Gastrocnemius medialis (tissue), 4 donors: ENCODE measurements around the gene NEDD4L. TPM values are rescaled to one million over a fixed set of nuclear protein-coding genes. Genes with fewer than 3 reads are reported as not detected.
A peak's percentile ranks its signal among the peaks of the same experiment; 100 is the strongest.

ENCODE experiments used
- ATAC-seq, 2 donors: fragments of 150-250 bp; one replicate each; pipeline ENCODE4 v1.9.1; 2016
- DNase-seq, 2 donors: peaks; one replicate each; pipeline ENCODE4 v3.0.0-alpha.2; 2019
- H3K27ac ChIP-seq, 4 donors: fragments of 200-600 bp; sonication (generic); 1 replicate in 1 of 4; 2 replicates in 3 of 4; pipeline ENCODE4 v1.5.1; 2016 to 2018; ENCODE audit warnings: mild to moderate bottlenecking in 2 of 4, moderate library complexity in 1 of 4
- H3K27me3 ChIP-seq, 3 donors: fragments of 200-600 bp; sonication (generic) in 2 of 3; 1 replicate in 1 of 3; 2 replicates in 2 of 3; pipeline versions ENCODE4 v1.5.1 to v1.6.0; 2016 to 2019; ENCODE audit warnings: mild to moderate bottlenecking in 1 of 3, moderate library complexity in 1 of 3
- H3K36me3 ChIP-seq, 2 donors: fragments of 200-600 bp; sonication (generic) in 1 of 2; one replicate each; pipeline ENCODE4 v1.5.1; 2017 to 2018
- H3K4me1 ChIP-seq, 2 donors: fragments of 200-600 bp; sonication (generic) in 1 of 2; one replicate each; pipeline ENCODE4 v1.5.1; 2016 to 2017; ENCODE audit warnings: mild to moderate bottlenecking in 2 of 2
- H3K4me3 ChIP-seq, 4 donors: fragments of 200-600 bp; sonication (generic) in 3 of 4; 1 replicate in 1 of 4; 2 replicates in 3 of 4; pipeline ENCODE4 v1.5.1; 2016 to 2019; ENCODE audit warnings: mild to moderate bottlenecking in 2 of 4
- H3K9me3 ChIP-seq, 3 donors: fragments of 200-600 bp; sonication (generic) in 2 of 3; 1 replicate in 1 of 3; 2 replicates in 2 of 3; pipeline ENCODE4 v1.5.1; 2016 to 2019
- POLR2A ChIP-seq, 2 donors: fragments of 450-650 bp; IDR thresholded peaks; one replicate each; pipeline ENCODE4 v1.6.1; 2017; ENCODE audit warnings: antibody characterized with exemption in 2 of 2, mild to moderate bottlenecking in 2 of 2, moderate library complexity in 2 of 2
- in situ Hi-C, 4 donors: fragments of 200-750 bp; cut with MboI; loops; one replicate each; pipeline versions ENCODE4 v1.15.0 to v1.8.0; 2017; ENCODE audit warnings: low sequenced_read_pairs in 4 of 4
- intact Hi-C: fragments of 100-400 bp; cut with DNase I; formaldehyde crosslinking; loops from one replicate; pipeline ENCODE4 v1.15.1; 2023; ENCODE audit warnings: low total_unique reads
- total RNA-seq, 4 donors: library from RNA; depleted of rRNA; stranded (reverse); fragments of >200 nt; gene quantifications; one replicate each; pipeline versions ENCODE4 v1.1.0 to v1.2.3, GENCODE V29; 2016
- TF ChIP-seq, protein P1 (sequence below), 5 experiments: fragments of 450-650 bp in 3 of 5; fragments of 200-600 bp in 2 of 5; sonication (generic) in 2 of 5; IDR thresholded peaks in 4 of 5; conservative IDR thresholded peaks in 1 of 5; 1 replicate in 4 of 5; 2 replicates in 1 of 5; pipeline ENCODE4 v1.5.1; 2016 to 2019; ENCODE audit warnings: antibody characterized with exemption in 5 of 5, mild to moderate bottlenecking in 3 of 5, moderate library complexity in 3 of 5

NEDD4L gene
- total RNA-seq, 4 donors from 2014 or later, result 27.4 to 81.5 (median 51.5) TPM

- Histone ChIP-seq H3K4me3 (peak overlapping the region in 1 of 4 donors; percentile 11), H3K27ac (peak overlapping the region; percentile 62 to 85 (median 82)), H3K36me3 (peaks cover 0 to 11% of the 10 kb centered on the region in 2 donors), H3K27me3 (no peaks in the 10 kb centered on the region), H3K9me3 (no peaks in the 10 kb centered on the region), H3K4me1 (peaks cover 34 to 47% of the 10 kb centered on the region in 2 donors)
- TF ChIP-seq, protein P1, sequence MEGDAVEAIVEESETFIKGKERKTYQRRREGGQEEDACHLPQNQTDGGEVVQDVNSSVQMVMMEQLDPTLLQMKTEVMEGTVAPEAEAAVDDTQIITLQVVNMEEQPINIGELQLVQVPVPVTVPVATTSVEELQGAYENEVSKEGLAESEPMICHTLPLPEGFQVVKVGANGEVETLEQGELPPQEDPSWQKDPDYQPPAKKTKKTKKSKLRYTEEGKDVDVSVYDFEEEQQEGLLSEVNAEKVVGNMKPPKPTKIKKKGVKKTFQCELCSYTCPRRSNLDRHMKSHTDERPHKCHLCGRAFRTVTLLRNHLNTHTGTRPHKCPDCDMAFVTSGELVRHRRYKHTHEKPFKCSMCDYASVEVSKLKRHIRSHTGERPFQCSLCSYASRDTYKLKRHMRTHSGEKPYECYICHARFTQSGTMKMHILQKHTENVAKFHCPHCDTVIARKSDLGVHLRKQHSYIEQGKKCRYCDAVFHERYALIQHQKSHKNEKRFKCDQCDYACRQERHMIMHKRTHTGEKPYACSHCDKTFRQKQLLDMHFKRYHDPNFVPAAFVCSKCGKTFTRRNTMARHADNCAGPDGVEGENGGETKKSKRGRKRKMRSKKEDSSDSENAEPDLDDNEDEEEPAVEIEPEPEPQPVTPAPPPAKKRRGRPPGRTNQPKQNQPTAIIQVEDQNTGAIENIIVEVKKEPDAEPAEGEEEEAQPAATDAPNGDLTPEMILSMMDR (IDR thresholded peaks at IDR 0.05 in 4 of 5, conservative IDR thresholded peaks at IDR 0.05 in 1 of 5), result peak in 2 of 5 experiments; percentile 9 to 22
- no peak for TF ChIP-seq POLR2A (IDR thresholded peaks at IDR 0.05)
- DNase-seq (no peak), ATAC-seq (peak; percentile 37 to 44)
- in situ Hi-C loops (loop anchor here in 2 of 4 donors (10.0 kb wide), 3 partner anchors 66 to 136 kb away; no protein-coding TSS in a partner anchor), intact Hi-C loops (loop anchor here (5.0 kb wide), 2 partner anchors 129 to 279 kb away; partner anchors contain the start of gene NEDD4L)
These were observed 277.0 kb downstream of the NEDD4L start for GRCh38 chr18:58320907-58321561.

DNA sequence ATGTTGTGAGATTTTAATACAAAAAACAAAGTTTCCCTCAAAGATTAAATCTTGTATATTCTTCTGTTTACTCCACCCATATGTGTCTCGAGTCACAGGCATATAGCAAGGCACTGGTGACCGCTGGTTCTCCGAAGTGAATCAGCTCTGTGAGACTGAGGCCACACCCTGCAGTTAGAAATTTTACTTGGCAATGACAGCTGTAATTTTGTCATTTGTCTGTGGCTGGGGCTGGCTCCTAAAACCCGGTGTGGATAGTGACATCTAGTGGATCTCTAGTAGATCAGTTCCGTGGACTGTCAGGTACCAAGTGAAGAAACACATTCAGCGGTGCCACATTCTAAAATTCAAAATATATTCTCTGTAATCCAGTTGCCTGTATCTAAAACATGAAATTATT lies 278.0 kb downstream of the NEDD4L start:
- intact Hi-C loops, result loop anchor here (1.0 to 5.0 kb wide), 3 partner anchors 67 to 280 kb away; partner anchors contain the start of gene NEDD4L
- DNase-seq (peak; percentile 80 to 85), ATAC-seq (peak; percentile 91 to 98)
- H3K36me3 ChIP-seq, result peaks cover 0 to 11% of the 10 kb centered on the region in 2 donors
- H3K27ac ChIP-seq, result peak overlapping the region; percentile 62 to 85 (median 82)
- peaks cover 26 to 39% of the 10 kb centered on the region in 2 donors for H3K4me1 ChIP-seq
- TF ChIP-seq POLR2A (IDR thresholded peaks at IDR 0.05), result peak; percentile 49 to 51
- TF ChIP-seq, protein P1 (IDR thresholded peaks at IDR 0.05 in 4 of 5, conservative IDR thresholded peaks at IDR 0.05 in 1 of 5), result peak in 4 of 5 experiments; percentile 57 to 74 (median 70)
- in situ Hi-C loops, result loop anchor here in 2 of 4 donors (10.0 kb wide), 3 partner anchors 67 to 137 kb away; no protein-coding TSS in a partner anchor
- H3K9me3 ChIP-seq, result no peaks in the 10 kb centered on the region
- H3K4me3 ChIP-seq, result peak overlapping the region in 1 of 4 donors; percentile 11
- no peaks in the 10 kb centered on the region for H3K27me3 ChIP-seq

GRCh38 chr18:58322464-58322863 lies 278.4 kb downstream of the NEDD4L start:
- peaks cover 25 to 34% of the 10 kb centered on the region in 2 donors for H3K4me1 ChIP-seq
- no peak for TF ChIP-seq POLR2A (IDR thresholded peaks at IDR 0.05)
- TF ChIP-seq, protein P1 (IDR thresholded peaks at IDR 0.05 in 4 of 5, conservative IDR thresholded peaks at IDR 0.05 in 1 of 5), result no peak
- peaks cover 0 to 11% of the 10 kb centered on the region in 2 donors for H3K36me3 ChIP-seq
- H3K9me3 ChIP-seq, result no peaks in the 10 kb centered on the region
- ATAC-seq (no peak), DNase-seq (no peak)
- no peak overlapping the region for H3K27ac ChIP-seq
- in situ Hi-C loops (loop anchor here in 2 of 4 donors (10.0 kb wide), 3 partner anchors 68 to 138 kb away; no protein-coding TSS in a partner anchor), intact Hi-C loops (loop anchor here (1.0 to 5.0 kb wide), 3 partner anchors 67 to 280 kb away; partner anchors contain the start of gene NEDD4L)
- H3K4me3 ChIP-seq, result no peak overlapping the region
- no peaks in the 10 kb centered on the region for H3K27me3 ChIP-seq

DNA sequence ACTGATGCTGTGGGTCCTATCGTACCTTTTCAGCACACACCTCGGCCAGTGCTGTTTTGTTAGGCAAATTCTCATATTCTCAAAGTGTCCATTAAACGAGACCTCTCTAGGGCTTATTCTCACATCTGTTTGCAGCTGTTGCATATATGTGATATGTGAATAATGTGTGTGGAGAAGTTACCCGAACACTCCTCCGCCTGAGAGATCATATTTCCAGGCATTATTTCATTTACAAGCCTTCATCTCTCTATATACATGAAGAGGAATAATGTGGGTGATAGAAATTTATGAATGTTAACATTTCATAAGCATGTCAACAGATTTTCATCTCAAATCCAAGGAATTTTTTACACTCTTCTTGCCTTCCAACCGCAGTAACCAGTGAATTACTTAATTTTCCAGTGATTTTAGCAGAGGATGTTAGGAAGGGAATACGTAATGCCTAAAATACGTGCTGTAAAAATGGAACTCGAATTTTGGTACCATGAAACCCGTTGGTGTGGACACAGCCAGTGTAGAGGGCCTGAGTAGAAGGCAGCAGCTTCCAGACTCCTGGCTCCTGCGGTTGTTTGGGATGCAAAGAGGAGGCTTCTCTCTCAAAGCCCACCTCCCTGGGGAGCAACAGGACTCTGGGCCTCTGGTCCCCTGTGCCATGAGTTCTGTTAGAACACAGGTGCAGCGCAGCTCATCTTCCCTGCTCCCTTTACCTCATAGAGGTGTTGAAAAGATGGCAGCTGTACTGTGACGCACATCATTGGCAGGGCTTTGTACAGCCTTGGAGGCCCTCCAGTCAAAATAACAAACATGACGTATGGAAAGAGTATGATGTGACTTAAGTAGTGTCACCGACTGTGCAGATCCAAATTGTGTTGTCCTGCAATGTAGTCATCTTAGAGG lies 280.1 kb downstream of the NEDD4L start:
- no peak overlapping the region for H3K27ac ChIP-seq
- peaks cover 0 to 15% of the 10 kb centered on the region in 2 donors for H3K36me3 ChIP-seq

More for the DNA sequence above, 280.1 kb downstream of the NEDD4L start:
- no peak for DNase-seq
- Histone ChIP-seq H3K9me3 (no peaks in the 10 kb centered on the region), H3K27me3 (no peaks in the 10 kb centered on the region), H3K4me3 (no peak overlapping the region), H3K4me1 (peaks cover 21 to 27% of the 10 kb centered on the region in 2 donors)
- in situ Hi-C loops, result loop anchor here in 2 of 4 donors (10.0 kb wide), 3 partner anchors 69 to 139 kb away; no protein-coding TSS in a partner anchor
- TF ChIP-seq, protein P1 (IDR thresholded peaks at IDR 0.05 in 4 of 5, conservative IDR thresholded peaks at IDR 0.05 in 1 of 5), result no peak
- TF ChIP-seq POLR2A (IDR thresholded peaks at IDR 0.05), result no peak
- ATAC-seq, result no peak
- intact Hi-C loops, result loop anchor here (5.0 kb wide), 2 partner anchors 132 to 282 kb away; partner anchors contain the start of gene NEDD4L
